IPS-20b (cell line): ENCODE data around the gene BTG4.

Source experiments
- H3K27ac ChIP-seq: one replicate; pipeline ENCODE4 v1.5.1; 2013; ENCODE audit warnings: low read length
- H3K27me3 ChIP-seq: 2 replicates; pipeline ENCODE4 v1.6.1; 2013; ENCODE audit warnings: mild to moderate bottlenecking, low read length, inconsistent platforms; ENCODE audit not compliant: insufficient read depth
- H3K36me3 ChIP-seq: 2 replicates; pipeline ENCODE4 v1.6.1; 2013; ENCODE audit warnings: low read depth, mild to moderate bottlenecking, inconsistent platforms, low read length, moderate library complexity; ENCODE audit not compliant: insufficient read depth
- H3K4me1 ChIP-seq: 2 replicates; pipeline ENCODE4 v1.6.1; 2013; ENCODE audit warnings: mild to moderate bottlenecking, control low read depth, inconsistent platforms, low read length, moderate library complexity; ENCODE audit not compliant: insufficient read depth
- H3K4me3 ChIP-seq: 2 replicates; pipeline ENCODE4 v1.5.1; 2013; ENCODE audit warnings: mild to moderate bottlenecking, low read length, inconsistent platforms
- H3K9ac ChIP-seq: 2 replicates; pipeline ENCODE4 v1.6.1; 2013; ENCODE audit warnings: low read depth, mild to moderate bottlenecking, inconsistent platforms, low read length, moderate library complexity
- H3K9me3 ChIP-seq: 2 replicates; pipeline ENCODE4 v1.6.1; 2013; ENCODE audit warnings: mild to moderate bottlenecking, low read depth, low read length, inconsistent platforms; ENCODE audit not compliant: insufficient read depth

Gene BTG4

GRCh38 chr11:111479666-111480065 is 32.5 kb downstream of the BTG4 start:
- H3K9ac ChIP-seq, result no peak overlapping the region
- H3K36me3 ChIP-seq, result no peaks in the 10 kb centered on the region
- no peaks in the 10 kb centered on the region; the same call in 1 of the 2 replicates for H3K9me3 ChIP-seq
- no peak overlapping the region for H3K27ac ChIP-seq
- no peaks in the 10 kb centered on the region for H3K4me1 ChIP-seq
- H3K27me3 ChIP-seq, result no peaks in the 10 kb centered on the region
- H3K4me3 ChIP-seq, result no peak overlapping the region

GRCh38 chr11:111477898-111478297 is 34.3 kb downstream of the BTG4 start:
- Histone ChIP-seq H3K4me1 (no peaks in the 10 kb centered on the region), H3K9me3 (no peaks in the 10 kb centered on the region; the same call in none of the 2 replicates), H3K27ac (no peak overlapping the region), H3K4me3 (no peak overlapping the region), H3K27me3 (no peaks in the 10 kb centered on the region), H3K9ac (no peak overlapping the region), H3K36me3 (no peaks in the 10 kb centered on the region)

DNA sequence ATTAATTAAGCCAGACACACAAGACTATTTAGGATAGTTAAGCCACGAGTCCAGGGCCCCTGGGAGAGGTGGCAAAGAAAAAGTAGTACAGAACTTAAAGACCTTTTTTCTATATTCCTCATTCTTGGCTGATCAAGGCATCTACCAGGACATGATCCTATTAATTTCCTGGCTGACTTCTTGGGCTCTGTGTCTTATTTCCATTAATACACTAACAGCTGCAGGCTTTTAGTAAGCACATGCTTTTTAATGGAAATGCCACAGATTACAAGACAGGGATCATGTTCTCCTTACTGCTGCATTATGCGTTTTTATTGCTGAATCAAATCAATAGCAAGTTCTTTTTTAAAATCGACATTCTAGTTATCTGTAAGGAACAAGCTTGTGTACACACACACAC is 35.2 kb downstream of the BTG4 start:
- no peak overlapping the region for H3K4me3 ChIP-seq
- no peaks in the 10 kb centered on the region; the same call in none of the 2 replicates for H3K9me3 ChIP-seq
- H3K4me1 ChIP-seq, result no peaks in the 10 kb centered on the region
- no peak overlapping the region for H3K9ac ChIP-seq
- H3K27me3 ChIP-seq, result no peaks in the 10 kb centered on the region
- H3K36me3 ChIP-seq, result no peaks in the 10 kb centered on the region
- H3K27ac ChIP-seq, result no peak overlapping the region

DNA sequence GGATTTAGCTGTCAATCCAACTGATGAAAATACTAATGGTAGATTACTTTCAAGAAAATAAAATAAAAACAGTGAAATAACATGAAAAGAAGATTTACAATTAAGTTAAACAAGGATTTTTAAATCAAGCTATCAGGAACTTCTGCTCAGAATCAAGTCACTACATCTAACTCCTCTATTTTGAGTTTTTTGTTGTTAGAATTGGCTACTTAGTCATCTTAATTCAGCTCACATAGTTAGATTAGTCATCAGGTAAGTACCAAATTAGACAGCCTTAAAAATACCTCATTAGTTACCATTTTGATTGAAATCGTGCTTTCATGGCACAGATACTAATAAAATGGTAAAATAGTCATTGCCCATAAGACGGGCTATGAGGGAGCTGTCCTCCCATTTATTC is 35.8 kb downstream of the BTG4 start:
- Histone ChIP-seq H3K4me1 (no peaks in the 10 kb centered on the region), H3K9ac (no peak overlapping the region), H3K4me3 (no peak overlapping the region), H3K27ac (no peak overlapping the region), H3K9me3 (no peaks in the 10 kb centered on the region; the same call in none of the 2 replicates), H3K27me3 (no peaks in the 10 kb centered on the region), H3K36me3 (no peaks in the 10 kb centered on the region)

- no peak overlapping the region for H3K4me3 ChIP-seq
- no peaks in the 10 kb centered on the region; the same call in none of the 2 replicates for H3K9me3 ChIP-seq
- H3K27ac ChIP-seq, result no peak overlapping the region
- no peaks in the 10 kb centered on the region; the same call in 1 of the 2 replicates for H3K4me1 ChIP-seq
- H3K27me3 ChIP-seq, result no peaks in the 10 kb centered on the region
- no peak overlapping the region for H3K9ac ChIP-seq
- H3K36me3 ChIP-seq, result no peaks in the 10 kb centered on the region
These were observed 37.8 kb downstream of the BTG4 start for GRCh38 chr11:111474432-111474831.

GRCh38 chr11:111472228-111472627 is 40.0 kb downstream of the BTG4 start:
- no peaks in the 10 kb centered on the region; the same call in none of the 2 replicates for H3K9me3 ChIP-seq
- no peak overlapping the region for H3K27ac ChIP-seq
- no peaks in the 10 kb centered on the region for H3K36me3 ChIP-seq
- H3K4me1 ChIP-seq, result no peaks in the 10 kb centered on the region; the same call in 1 of the 2 replicates
- no peak overlapping the region for H3K4me3 ChIP-seq
- H3K9ac ChIP-seq, result no peak overlapping the region
- no peaks in the 10 kb centered on the region for H3K27me3 ChIP-seq

- no peak overlapping the region for H3K9ac ChIP-seq
These were observed 43.0 kb downstream of the BTG4 start for GRCh38 chr11:111469200-111469599.

DNA sequence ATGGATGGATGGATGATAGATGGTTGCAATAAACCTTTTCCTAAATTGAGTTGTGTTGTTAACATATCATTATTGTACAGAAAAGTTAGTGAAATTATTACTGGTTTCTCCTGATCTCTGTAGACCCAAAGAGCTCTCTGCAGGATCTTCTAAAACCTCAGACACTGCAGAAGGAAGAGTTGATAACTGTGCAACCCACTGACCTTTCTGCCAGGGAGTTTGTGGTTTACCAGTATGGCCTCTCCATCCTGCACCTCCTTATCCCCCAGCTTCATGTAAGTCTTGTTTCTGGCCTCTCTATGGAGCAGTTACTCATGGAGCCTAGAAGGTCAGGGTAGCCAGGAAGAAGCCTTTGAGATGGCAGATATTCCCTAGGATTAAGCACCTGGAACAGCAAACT is 45.6 kb downstream of the BTG4 start:
- Histone ChIP-seq H3K9me3 (no peaks in the 10 kb centered on the region), H3K4me3 (no peak overlapping the region), H3K27ac (no peak overlapping the region), H3K4me1 (no peaks in the 10 kb centered on the region; the same call in 1 of the 2 replicates), H3K9ac (no peak overlapping the region), H3K36me3 (no peaks in the 10 kb centered on the region), H3K27me3 (no peaks in the 10 kb centered on the region)

More at GRCh38 chr11:111469200-111469599, 43.0 kb downstream of the BTG4 start:
- H3K9me3 ChIP-seq, result no peaks in the 10 kb centered on the region
- H3K36me3 ChIP-seq, result no peaks in the 10 kb centered on the region
- H3K4me1 ChIP-seq, result no peaks in the 10 kb centered on the region; the same call in 1 of the 2 replicates
- H3K27ac ChIP-seq, result no peak overlapping the region
- H3K4me3 ChIP-seq, result no peak overlapping the region
- no peaks in the 10 kb centered on the region for H3K27me3 ChIP-seq

DNA sequence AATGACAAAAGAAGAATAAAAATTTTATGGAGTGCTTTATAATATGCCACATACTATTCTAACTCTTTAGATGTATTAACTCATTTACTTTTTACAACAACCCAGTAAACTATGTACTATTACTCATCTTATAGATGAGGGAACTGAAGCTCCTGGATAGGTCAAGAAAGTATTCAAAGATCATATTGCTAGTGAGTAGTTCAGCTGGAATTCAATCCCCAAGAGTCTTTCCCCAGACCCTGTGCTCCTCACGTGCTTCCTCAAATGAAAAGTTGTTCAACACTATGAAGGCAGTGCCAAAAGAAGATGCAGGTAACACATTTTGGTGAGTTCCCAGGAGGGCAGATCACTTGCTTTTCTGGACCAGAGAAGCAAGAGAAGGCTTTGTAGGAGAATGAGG is 46.8 kb downstream of the BTG4 start:
- no peak overlapping the region for H3K27ac ChIP-seq

DNA sequence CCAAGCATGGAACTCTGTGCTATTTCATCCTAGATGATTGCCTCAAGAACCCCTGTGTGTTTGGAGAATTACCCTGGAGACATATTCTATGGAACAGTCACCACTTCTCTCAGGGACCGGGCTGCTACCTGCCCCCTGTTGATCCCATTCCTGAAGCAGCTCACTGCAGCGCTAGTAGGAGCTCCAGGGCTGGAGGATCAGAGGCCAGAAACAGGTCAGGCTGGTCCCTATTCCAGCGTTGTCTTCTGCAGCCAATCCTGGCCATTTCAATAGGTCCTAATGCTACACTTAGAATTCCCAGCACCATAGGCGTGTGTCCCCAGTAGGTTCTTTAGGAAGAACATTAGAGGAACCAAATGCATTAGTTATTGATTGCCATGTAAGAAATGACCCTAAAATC is 48.9 kb downstream of the BTG4 start:
- no peaks in the 10 kb centered on the region for H3K36me3 ChIP-seq
- no peaks in the 10 kb centered on the region for H3K9me3 ChIP-seq
- no peak overlapping the region for H3K4me3 ChIP-seq
- H3K27ac ChIP-seq, result no peak overlapping the region
- H3K4me1 ChIP-seq, result no peaks in the 10 kb centered on the region
- no peak overlapping the region for H3K9ac ChIP-seq
- no peaks in the 10 kb centered on the region for H3K27me3 ChIP-seq

More for the DNA sequence above, 46.8 kb downstream of the BTG4 start:
- Histone ChIP-seq H3K4me3 (no peak overlapping the region), H3K9ac (no peak overlapping the region), H3K4me1 (no peaks in the 10 kb centered on the region; the same call in 1 of the 2 replicates), H3K27me3 (no peaks in the 10 kb centered on the region), H3K36me3 (no peaks in the 10 kb centered on the region), H3K9me3 (no peaks in the 10 kb centered on the region)

DNA sequence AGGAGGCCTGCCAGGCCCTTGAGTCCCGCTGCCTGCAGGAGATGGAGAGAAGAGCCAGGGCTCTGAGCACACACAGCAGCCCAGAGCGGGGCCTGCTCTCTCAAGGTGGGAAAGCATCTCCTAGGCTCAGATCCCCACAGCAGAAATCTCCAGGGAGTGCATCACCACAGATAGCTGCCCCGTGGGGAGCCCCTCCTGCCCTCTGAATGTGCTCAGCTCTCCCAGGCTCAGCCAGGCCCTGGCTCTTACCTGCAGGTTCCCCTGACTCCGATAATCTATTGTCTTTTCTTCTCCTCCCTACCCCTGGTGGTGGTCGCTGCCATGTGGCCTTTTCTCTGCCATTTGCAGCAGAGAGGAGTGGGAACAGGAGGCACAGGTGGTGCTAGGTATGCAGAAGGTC is 49.9 kb downstream of the BTG4 start:
- H3K4me1 ChIP-seq, result no peaks in the 10 kb centered on the region
- H3K9me3 ChIP-seq, result no peaks in the 10 kb centered on the region
- no peak overlapping the region for H3K4me3 ChIP-seq
- H3K36me3 ChIP-seq, result no peaks in the 10 kb centered on the region
- no peak overlapping the region for H3K9ac ChIP-seq
- no peaks in the 10 kb centered on the region for H3K27me3 ChIP-seq
- H3K27ac ChIP-seq, result no peak overlapping the region

DNA sequence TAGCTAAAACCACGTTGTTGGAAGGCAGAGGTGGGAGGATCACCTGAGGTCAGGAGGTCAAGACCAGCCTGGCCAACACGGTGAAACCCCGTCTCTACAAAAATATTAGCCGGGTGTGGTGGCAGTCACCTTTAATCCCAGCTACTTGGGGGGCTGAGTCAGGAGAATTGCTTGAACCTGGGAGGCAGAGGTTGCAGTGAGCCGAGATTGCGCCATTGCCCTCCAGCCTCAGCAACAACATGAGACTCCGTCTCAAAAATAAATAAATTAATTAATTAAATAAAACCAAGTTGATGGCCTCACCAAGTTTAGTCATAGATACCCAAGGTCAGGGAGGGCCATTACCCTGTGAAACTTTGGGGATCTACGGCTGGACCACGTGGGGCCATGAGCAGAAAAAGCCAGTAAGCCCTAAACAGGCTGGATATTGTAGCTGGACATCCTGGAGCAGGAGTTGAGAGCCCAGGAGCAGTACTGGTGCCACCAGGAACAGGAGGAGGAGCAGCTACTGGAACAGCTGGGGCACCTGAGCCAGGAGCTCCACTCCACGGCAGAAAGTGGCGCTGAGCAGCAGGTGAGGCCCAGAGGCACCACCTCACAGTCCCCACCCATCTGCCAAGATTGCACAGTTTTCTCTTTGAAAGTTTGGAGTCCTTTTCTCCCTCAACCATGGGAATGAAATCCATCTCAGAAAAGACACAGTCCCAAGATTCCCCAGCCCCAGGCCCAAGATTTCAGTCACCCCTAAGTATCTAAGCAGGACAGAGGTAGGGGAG is 50.5 kb downstream of the BTG4 start:
- no peaks in the 10 kb centered on the region for H3K4me1 ChIP-seq
- no peak overlapping the region for H3K27ac ChIP-seq
- H3K27me3 ChIP-seq, result no peaks in the 10 kb centered on the region
- H3K9ac ChIP-seq, result no peak overlapping the region
- no peak overlapping the region for H3K4me3 ChIP-seq
- H3K36me3 ChIP-seq, result no peaks in the 10 kb centered on the region
- H3K9me3 ChIP-seq, result no peaks in the 10 kb centered on the region
